ENCODE results near the gene RFX5.

RFX5 gene

GRCh38 chr1:151367658-151368392 is 20.8 kb upstream of the RFX5 start:
- no peak overlapping the region for H2BK5ac ChIP-seq (ENCODE audit: low read depth, low read length, poor library complexity, severe bottlenecking)
- peaks cover 20% of the 10 kb centered on the region for H3K4me1 ChIP-seq (ENCODE audit: control insufficient read depth, insufficient read depth, low read depth, low read length)
- no peaks in the 10 kb centered on the region for H3K9me3 ChIP-seq (ENCODE audit: control insufficient read depth, low read length)
- no peak overlapping the region for H3K14ac ChIP-seq (ENCODE audit: low read length in 2 of 2)
- no peak for DNase-seq
- H2BK12ac ChIP-seq (ENCODE audit: low read length in 2 of 2): no peak overlapping the region
- no peak overlapping the region for H2AFZ ChIP-seq (ENCODE audit: low read depth, low read length)
- no peak overlapping the region for H3K4me2 ChIP-seq (ENCODE audit: low read length, poor library complexity, severe bottlenecking)
- no peak overlapping the region for H2AK5ac ChIP-seq (ENCODE audit: low read length, severe bottlenecking)
- no peak overlapping the region for H3K4me3 ChIP-seq (ENCODE audit: insufficient read depth in 1 of 2, low read depth in 1 of 2, low read length in 2 of 2)
- H3K18ac ChIP-seq (ENCODE audit: low read depth in 1 of 2, low read length in 2 of 2): no peak overlapping the region
- no peak overlapping the region for H3K9ac ChIP-seq (ENCODE audit: low read length)
- H4K91ac ChIP-seq (ENCODE audit: low read length): no peak overlapping the region
- WGBS: 91% methylated on average over 4 of the region's 8 CpGs
- H3K27ac ChIP-seq (ENCODE audit: low read length, poor library complexity, severe bottlenecking): no peak overlapping the region
- H3K4ac ChIP-seq (ENCODE audit: low read depth in 1 of 2, low read length in 2 of 2): no peak overlapping the region
- H3K36me3 ChIP-seq (ENCODE audit: control insufficient read depth in 1 of 2, insufficient read depth in 2 of 2, low read depth in 1 of 2, low read length in 2 of 2): peaks cover 36 to 61% of the 10 kb centered on the region in 2 experiments
- no peaks in the 10 kb centered on the region for H3K27me3 ChIP-seq (ENCODE audit: control insufficient read depth in 1 of 2, insufficient read depth in 1 of 2, low read length in 2 of 2)
- no peak overlapping the region for H2BK15ac ChIP-seq (ENCODE audit: low read depth, poor library complexity, severe bottlenecking)
- H4K8ac ChIP-seq (ENCODE audit: low read length): no peak overlapping the region
- H3K79me1 ChIP-seq (replicated peaks; ENCODE audit: low read length, poor library complexity, severe bottlenecking): peaks cover 6% of the 10 kb centered on the region
- H2BK120ac ChIP-seq (ENCODE audit: low read depth, low read length): no peak overlapping the region
- H3K23ac ChIP-seq (ENCODE audit: low read length in 2 of 2): no peak overlapping the region

- WGBS: 83% methylated on average over 3 of the region's 4 CpGs
- Histone ChIP-seq H3K9me3 (ENCODE audit: control insufficient read depth, low read length) (no peaks in the 10 kb centered on the region), H3K4me2 (ENCODE audit: low read length, poor library complexity, severe bottlenecking) (no peak overlapping the region), H2BK12ac (ENCODE audit: low read length in 2 of 2) (no peak overlapping the region), H4K8ac (ENCODE audit: low read length) (no peak overlapping the region), H2BK5ac (ENCODE audit: low read depth, low read length, poor library complexity, severe bottlenecking) (no peak overlapping the region), H3K18ac (ENCODE audit: low read depth in 1 of 2, low read length in 2 of 2) (no peak overlapping the region), H3K79me1 (replicated peaks; ENCODE audit: low read length, poor library complexity, severe bottlenecking) (peaks cover 2% of the 10 kb centered on the region), H3K9ac (ENCODE audit: low read length) (no peak overlapping the region), H3K4me3 (ENCODE audit: insufficient read depth in 1 of 2, low read depth in 1 of 2, low read length in 2 of 2) (no peak overlapping the region), H3K27me3 (ENCODE audit: control insufficient read depth in 1 of 2, insufficient read depth in 1 of 2, low read length in 2 of 2) (no peaks in the 10 kb centered on the region), H2AFZ (ENCODE audit: low read depth, low read length) (no peak overlapping the region), H3K4ac (ENCODE audit: low read depth in 1 of 2, low read length in 2 of 2) (no peak overlapping the region), H3K23ac (ENCODE audit: low read length in 2 of 2) (no peak overlapping the region), H3K27ac (ENCODE audit: low read length, poor library complexity, severe bottlenecking) (no peak overlapping the region), H3K14ac (ENCODE audit: low read length in 2 of 2) (no peak overlapping the region), H4K91ac (ENCODE audit: low read length) (no peak overlapping the region), H3K4me1 (ENCODE audit: control insufficient read depth, insufficient read depth, low read depth, low read length) (peaks cover 3% of the 10 kb centered on the region), H2AK5ac (ENCODE audit: low read length, severe bottlenecking) (no peak overlapping the region), H2BK15ac (ENCODE audit: low read depth, poor library complexity, severe bottlenecking) (no peak overlapping the region), H2BK120ac (ENCODE audit: low read depth, low read length) (no peak overlapping the region), H3K36me3 (ENCODE audit: control insufficient read depth in 1 of 2, insufficient read depth in 2 of 2, low read depth in 1 of 2, low read length in 2 of 2) (peaks cover 36 to 61% of the 10 kb centered on the region in 2 experiments)
- no peak for DNase-seq
These were observed 17.9 kb upstream of the RFX5 start for GRCh38 chr1:151364996-151365395.

DNA sequence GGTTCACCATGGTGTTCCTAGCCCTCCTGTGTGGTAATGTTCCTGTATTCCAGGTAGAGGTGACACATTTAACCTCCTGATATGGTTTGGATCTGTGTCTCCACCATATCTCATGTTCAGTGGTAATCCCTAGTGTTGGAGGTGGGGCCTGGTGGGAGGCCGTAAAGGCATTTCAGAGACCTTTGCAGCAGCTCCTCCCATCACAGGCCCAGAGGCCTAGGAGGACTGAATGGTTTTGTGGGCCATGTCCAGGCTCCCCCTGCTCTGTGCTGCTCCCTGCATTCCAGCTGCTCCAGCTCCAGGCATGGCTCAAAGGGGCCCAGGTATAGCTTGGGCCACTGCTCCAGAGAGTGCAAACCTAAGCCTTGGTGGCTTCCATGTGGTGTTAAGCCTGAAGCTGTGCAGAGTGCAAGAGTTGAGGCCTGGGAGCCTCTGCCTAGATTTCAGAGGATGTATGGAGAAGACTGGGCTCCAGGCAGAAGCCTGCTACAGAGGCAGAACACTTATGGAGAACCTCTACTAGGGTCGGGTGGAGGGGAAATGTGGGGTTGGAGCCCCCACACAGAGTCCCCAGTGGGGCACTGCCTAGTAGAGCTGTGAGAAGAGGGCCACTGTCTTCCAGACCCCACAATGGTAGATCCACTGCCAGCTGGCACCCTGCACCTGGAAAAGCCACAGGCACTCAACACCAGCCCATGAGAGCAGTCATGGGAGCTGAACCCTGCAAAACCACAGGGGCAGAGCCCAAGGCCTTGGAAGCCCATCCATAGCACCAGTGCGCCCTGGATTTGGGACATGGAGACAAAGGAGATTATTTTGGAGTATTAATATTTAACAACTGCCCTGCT is 15.5 kb upstream of the RFX5 start:
- no peak overlapping the region for H2BK120ac ChIP-seq (ENCODE audit: low read depth, low read length)
- H4K8ac ChIP-seq (ENCODE audit: low read length): no peak overlapping the region
- H2BK12ac ChIP-seq (ENCODE audit: low read length in 2 of 2): no peak overlapping the region
- no peaks in the 10 kb centered on the region for H3K4me1 ChIP-seq (ENCODE audit: control insufficient read depth, insufficient read depth, low read depth, low read length)
- H3K36me3 ChIP-seq (ENCODE audit: control insufficient read depth in 1 of 2, insufficient read depth in 2 of 2, low read depth in 1 of 2, low read length in 2 of 2): peaks cover 29 to 41% of the 10 kb centered on the region in 2 experiments
- no peak overlapping the region for H3K4me2 ChIP-seq (ENCODE audit: low read length, poor library complexity, severe bottlenecking)
- H2AFZ ChIP-seq (ENCODE audit: low read depth, low read length): no peak overlapping the region
- H3K14ac ChIP-seq (ENCODE audit: low read length in 2 of 2): no peak overlapping the region
- no peaks in the 10 kb centered on the region for H3K79me1 ChIP-seq (replicated peaks; ENCODE audit: low read length, poor library complexity, severe bottlenecking)
- no peaks in the 10 kb centered on the region for H3K9me3 ChIP-seq (ENCODE audit: control insufficient read depth, low read length)
- peak overlapping the region in 1 of 2 experiments; percentile 1 for H3K23ac ChIP-seq (ENCODE audit: low read length in 2 of 2)
- no peak overlapping the region for H3K27ac ChIP-seq (ENCODE audit: low read length, poor library complexity, severe bottlenecking)
- H2BK5ac ChIP-seq (ENCODE audit: low read depth, low read length, poor library complexity, severe bottlenecking): no peak overlapping the region
- no peak overlapping the region for H2AK5ac ChIP-seq (ENCODE audit: low read length, severe bottlenecking)
- no peak overlapping the region for H3K4ac ChIP-seq (ENCODE audit: low read depth in 1 of 2, low read length in 2 of 2)
- no peaks in the 10 kb centered on the region for H3K27me3 ChIP-seq (ENCODE audit: control insufficient read depth in 1 of 2, insufficient read depth in 1 of 2, low read length in 2 of 2)
- DNase-seq: no peak
- H4K91ac ChIP-seq (ENCODE audit: low read length): no peak overlapping the region
- no peak overlapping the region for H3K9ac ChIP-seq (ENCODE audit: low read length)
- 97% methylated on average over 3 of the region's 3 CpGs for WGBS
- no peak overlapping the region for H2BK15ac ChIP-seq (ENCODE audit: low read depth, poor library complexity, severe bottlenecking)
- no peak overlapping the region for H3K18ac ChIP-seq (ENCODE audit: low read depth in 1 of 2, low read length in 2 of 2)
- peak overlapping the region in 1 of 2 experiments; percentile 21 for H3K4me3 ChIP-seq (ENCODE audit: insufficient read depth in 1 of 2, low read depth in 1 of 2, low read length in 2 of 2)

DNA sequence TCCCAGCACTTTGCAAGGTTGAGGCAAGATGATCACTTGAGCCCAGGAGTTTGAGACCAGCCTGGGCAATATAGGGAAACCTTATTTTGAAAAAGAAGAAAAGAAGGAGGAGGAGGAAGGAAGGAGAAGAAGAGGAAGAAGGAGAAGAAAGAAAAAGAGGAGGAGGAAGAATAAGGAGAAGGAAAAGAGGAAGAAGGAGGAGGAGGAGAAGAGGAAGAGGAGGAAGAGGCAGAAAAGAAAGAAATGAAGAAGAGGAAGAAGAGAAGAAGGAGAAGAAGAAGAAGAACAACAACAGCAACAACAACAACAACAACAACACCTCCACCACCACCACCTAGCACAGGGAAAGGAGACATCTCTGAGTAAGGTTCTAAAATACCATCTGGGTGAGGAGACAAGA is 14.8 kb upstream of the RFX5 start:
- peaks cover 28 to 38% of the 10 kb centered on the region in 2 experiments for H3K36me3 ChIP-seq (ENCODE audit: control insufficient read depth in 1 of 2, insufficient read depth in 2 of 2, low read depth in 1 of 2, low read length in 2 of 2)
- no peaks in the 10 kb centered on the region for H3K9me3 ChIP-seq (ENCODE audit: control insufficient read depth, low read length)
- no peak overlapping the region for H3K4me3 ChIP-seq (ENCODE audit: insufficient read depth in 1 of 2, low read depth in 1 of 2, low read length in 2 of 2)
- H3K27me3 ChIP-seq (ENCODE audit: control insufficient read depth in 1 of 2, insufficient read depth in 1 of 2, low read length in 2 of 2): no peaks in the 10 kb centered on the region
- H3K23ac ChIP-seq (ENCODE audit: low read length in 2 of 2): peak overlapping the region in 1 of 2 experiments; percentile 1
- no peak overlapping the region for H3K14ac ChIP-seq (ENCODE audit: low read length in 2 of 2)
- H3K4ac ChIP-seq (ENCODE audit: low read depth in 1 of 2, low read length in 2 of 2): no peak overlapping the region
- H2AFZ ChIP-seq (ENCODE audit: low read depth, low read length): no peak overlapping the region
- H3K79me1 ChIP-seq (replicated peaks; ENCODE audit: low read length, poor library complexity, severe bottlenecking): no peaks in the 10 kb centered on the region
- no peak overlapping the region for H2AK5ac ChIP-seq (ENCODE audit: low read length, severe bottlenecking)
- H4K91ac ChIP-seq (ENCODE audit: low read length): no peak overlapping the region
- no peak overlapping the region for H2BK120ac ChIP-seq (ENCODE audit: low read depth, low read length)
- H3K18ac ChIP-seq (ENCODE audit: low read depth in 1 of 2, low read length in 2 of 2): no peak overlapping the region
- H4K8ac ChIP-seq (ENCODE audit: low read length): no peak overlapping the region
- DNase-seq: no peak
- H2BK5ac ChIP-seq (ENCODE audit: low read depth, low read length, poor library complexity, severe bottlenecking): no peak overlapping the region
- no peak overlapping the region for H3K9ac ChIP-seq (ENCODE audit: low read length)
- no peak overlapping the region for H2BK12ac ChIP-seq (ENCODE audit: low read length in 2 of 2)
- no peak overlapping the region for H3K4me2 ChIP-seq (ENCODE audit: low read length, poor library complexity, severe bottlenecking)
- H3K4me1 ChIP-seq (ENCODE audit: control insufficient read depth, insufficient read depth, low read depth, low read length): no peaks in the 10 kb centered on the region
- no peak overlapping the region for H3K27ac ChIP-seq (ENCODE audit: low read length, poor library complexity, severe bottlenecking)
- no peak overlapping the region for H2BK15ac ChIP-seq (ENCODE audit: low read depth, poor library complexity, severe bottlenecking)

Data from mesenchymal stem cell (in vitro differentiated cells and primary cell).